ENCODE measurements around the gene INVS. TPM values are rescaled to one million over a fixed set of nuclear protein-coding genes. Genes with fewer than 3 reads are reported as not detected.

INVS gene
- total and polyA plus RNA-seq, 2 experiments from 2014 or later: 4.1 to 8.7 TPM

- Mint-ChIP-seq H3K27me3 (ENCODE audit: insufficient read depth, low read depth, poor library complexity) (no peaks in the 10 kb centered on the region), H3K4me3 (no peak overlapping the region), H3K27ac (no peak overlapping the region), H3K4me1 (peaks cover 5% of the 10 kb centered on the region; the same call in 2 of the 3 replicates), H3K36me3 (ENCODE audit: low read depth) (peaks cover 15% of the 10 kb centered on the region; the same call in 2 of the 3 replicates), H3K9me3 (no peaks in the 10 kb centered on the region)
- no peak for TF ChIP-seq CREB1 (CRISPR knock-in tag; IDR thresholded peaks at IDR 0.05; ENCODE audit: low read depth)
- TF ChIP-seq NANOG (IDR thresholded peaks at IDR 0.05; ENCODE audit: borderline replicate concordance): no peak
- TF ChIP-seq, protein P1, sequence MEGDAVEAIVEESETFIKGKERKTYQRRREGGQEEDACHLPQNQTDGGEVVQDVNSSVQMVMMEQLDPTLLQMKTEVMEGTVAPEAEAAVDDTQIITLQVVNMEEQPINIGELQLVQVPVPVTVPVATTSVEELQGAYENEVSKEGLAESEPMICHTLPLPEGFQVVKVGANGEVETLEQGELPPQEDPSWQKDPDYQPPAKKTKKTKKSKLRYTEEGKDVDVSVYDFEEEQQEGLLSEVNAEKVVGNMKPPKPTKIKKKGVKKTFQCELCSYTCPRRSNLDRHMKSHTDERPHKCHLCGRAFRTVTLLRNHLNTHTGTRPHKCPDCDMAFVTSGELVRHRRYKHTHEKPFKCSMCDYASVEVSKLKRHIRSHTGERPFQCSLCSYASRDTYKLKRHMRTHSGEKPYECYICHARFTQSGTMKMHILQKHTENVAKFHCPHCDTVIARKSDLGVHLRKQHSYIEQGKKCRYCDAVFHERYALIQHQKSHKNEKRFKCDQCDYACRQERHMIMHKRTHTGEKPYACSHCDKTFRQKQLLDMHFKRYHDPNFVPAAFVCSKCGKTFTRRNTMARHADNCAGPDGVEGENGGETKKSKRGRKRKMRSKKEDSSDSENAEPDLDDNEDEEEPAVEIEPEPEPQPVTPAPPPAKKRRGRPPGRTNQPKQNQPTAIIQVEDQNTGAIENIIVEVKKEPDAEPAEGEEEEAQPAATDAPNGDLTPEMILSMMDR (conservative IDR thresholded peaks at IDR 0.05; ENCODE audit: low read depth in 2 of 2): no peak
- no peak for TF ChIP-seq EZH2 (IDR thresholded peaks at IDR 0.05; ENCODE audit: low read depth, unreplicated experiment)
- TF ChIP-seq, protein P2, sequence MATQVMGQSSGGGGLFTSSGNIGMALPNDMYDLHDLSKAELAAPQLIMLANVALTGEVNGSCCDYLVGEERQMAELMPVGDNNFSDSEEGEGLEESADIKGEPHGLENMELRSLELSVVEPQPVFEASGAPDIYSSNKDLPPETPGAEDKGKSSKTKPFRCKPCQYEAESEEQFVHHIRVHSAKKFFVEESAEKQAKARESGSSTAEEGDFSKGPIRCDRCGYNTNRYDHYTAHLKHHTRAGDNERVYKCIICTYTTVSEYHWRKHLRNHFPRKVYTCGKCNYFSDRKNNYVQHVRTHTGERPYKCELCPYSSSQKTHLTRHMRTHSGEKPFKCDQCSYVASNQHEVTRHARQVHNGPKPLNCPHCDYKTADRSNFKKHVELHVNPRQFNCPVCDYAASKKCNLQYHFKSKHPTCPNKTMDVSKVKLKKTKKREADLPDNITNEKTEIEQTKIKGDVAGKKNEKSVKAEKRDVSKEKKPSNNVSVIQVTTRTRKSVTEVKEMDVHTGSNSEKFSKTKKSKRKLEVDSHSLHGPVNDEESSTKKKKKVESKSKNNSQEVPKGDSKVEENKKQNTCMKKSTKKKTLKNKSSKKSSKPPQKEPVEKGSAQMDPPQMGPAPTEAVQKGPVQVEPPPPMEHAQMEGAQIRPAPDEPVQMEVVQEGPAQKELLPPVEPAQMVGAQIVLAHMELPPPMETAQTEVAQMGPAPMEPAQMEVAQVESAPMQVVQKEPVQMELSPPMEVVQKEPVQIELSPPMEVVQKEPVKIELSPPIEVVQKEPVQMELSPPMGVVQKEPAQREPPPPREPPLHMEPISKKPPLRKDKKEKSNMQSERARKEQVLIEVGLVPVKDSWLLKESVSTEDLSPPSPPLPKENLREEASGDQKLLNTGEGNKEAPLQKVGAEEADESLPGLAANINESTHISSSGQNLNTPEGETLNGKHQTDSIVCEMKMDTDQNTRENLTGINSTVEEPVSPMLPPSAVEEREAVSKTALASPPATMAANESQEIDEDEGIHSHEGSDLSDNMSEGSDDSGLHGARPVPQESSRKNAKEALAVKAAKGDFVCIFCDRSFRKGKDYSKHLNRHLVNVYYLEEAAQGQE (IDR thresholded peaks at IDR 0.05; ENCODE audit: unreplicated experiment): no peak
- no peak for TF ChIP-seq JUNB (IDR thresholded peaks at IDR 0.05; ENCODE audit: unreplicated experiment)
- no peak for TF ChIP-seq STAT1 (IDR thresholded peaks at IDR 0.05; ENCODE audit: unreplicated experiment)
- TF ChIP-seq, protein P3, sequence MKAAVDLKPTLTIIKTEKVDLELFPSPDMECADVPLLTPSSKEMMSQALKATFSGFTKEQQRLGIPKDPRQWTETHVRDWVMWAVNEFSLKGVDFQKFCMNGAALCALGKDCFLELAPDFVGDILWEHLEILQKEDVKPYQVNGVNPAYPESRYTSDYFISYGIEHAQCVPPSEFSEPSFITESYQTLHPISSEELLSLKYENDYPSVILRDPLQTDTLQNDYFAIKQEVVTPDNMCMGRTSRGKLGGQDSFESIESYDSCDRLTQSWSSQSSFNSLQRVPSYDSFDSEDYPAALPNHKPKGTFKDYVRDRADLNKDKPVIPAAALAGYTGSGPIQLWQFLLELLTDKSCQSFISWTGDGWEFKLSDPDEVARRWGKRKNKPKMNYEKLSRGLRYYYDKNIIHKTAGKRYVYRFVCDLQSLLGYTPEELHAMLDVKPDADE (IDR thresholded peaks at IDR 0.05): no peak
- TF ChIP-seq ZNF331 (CRISPR knock-in tag; IDR thresholded peaks at IDR 0.05; ENCODE audit: low read depth): no peak
- TF ChIP-seq, protein P4, sequence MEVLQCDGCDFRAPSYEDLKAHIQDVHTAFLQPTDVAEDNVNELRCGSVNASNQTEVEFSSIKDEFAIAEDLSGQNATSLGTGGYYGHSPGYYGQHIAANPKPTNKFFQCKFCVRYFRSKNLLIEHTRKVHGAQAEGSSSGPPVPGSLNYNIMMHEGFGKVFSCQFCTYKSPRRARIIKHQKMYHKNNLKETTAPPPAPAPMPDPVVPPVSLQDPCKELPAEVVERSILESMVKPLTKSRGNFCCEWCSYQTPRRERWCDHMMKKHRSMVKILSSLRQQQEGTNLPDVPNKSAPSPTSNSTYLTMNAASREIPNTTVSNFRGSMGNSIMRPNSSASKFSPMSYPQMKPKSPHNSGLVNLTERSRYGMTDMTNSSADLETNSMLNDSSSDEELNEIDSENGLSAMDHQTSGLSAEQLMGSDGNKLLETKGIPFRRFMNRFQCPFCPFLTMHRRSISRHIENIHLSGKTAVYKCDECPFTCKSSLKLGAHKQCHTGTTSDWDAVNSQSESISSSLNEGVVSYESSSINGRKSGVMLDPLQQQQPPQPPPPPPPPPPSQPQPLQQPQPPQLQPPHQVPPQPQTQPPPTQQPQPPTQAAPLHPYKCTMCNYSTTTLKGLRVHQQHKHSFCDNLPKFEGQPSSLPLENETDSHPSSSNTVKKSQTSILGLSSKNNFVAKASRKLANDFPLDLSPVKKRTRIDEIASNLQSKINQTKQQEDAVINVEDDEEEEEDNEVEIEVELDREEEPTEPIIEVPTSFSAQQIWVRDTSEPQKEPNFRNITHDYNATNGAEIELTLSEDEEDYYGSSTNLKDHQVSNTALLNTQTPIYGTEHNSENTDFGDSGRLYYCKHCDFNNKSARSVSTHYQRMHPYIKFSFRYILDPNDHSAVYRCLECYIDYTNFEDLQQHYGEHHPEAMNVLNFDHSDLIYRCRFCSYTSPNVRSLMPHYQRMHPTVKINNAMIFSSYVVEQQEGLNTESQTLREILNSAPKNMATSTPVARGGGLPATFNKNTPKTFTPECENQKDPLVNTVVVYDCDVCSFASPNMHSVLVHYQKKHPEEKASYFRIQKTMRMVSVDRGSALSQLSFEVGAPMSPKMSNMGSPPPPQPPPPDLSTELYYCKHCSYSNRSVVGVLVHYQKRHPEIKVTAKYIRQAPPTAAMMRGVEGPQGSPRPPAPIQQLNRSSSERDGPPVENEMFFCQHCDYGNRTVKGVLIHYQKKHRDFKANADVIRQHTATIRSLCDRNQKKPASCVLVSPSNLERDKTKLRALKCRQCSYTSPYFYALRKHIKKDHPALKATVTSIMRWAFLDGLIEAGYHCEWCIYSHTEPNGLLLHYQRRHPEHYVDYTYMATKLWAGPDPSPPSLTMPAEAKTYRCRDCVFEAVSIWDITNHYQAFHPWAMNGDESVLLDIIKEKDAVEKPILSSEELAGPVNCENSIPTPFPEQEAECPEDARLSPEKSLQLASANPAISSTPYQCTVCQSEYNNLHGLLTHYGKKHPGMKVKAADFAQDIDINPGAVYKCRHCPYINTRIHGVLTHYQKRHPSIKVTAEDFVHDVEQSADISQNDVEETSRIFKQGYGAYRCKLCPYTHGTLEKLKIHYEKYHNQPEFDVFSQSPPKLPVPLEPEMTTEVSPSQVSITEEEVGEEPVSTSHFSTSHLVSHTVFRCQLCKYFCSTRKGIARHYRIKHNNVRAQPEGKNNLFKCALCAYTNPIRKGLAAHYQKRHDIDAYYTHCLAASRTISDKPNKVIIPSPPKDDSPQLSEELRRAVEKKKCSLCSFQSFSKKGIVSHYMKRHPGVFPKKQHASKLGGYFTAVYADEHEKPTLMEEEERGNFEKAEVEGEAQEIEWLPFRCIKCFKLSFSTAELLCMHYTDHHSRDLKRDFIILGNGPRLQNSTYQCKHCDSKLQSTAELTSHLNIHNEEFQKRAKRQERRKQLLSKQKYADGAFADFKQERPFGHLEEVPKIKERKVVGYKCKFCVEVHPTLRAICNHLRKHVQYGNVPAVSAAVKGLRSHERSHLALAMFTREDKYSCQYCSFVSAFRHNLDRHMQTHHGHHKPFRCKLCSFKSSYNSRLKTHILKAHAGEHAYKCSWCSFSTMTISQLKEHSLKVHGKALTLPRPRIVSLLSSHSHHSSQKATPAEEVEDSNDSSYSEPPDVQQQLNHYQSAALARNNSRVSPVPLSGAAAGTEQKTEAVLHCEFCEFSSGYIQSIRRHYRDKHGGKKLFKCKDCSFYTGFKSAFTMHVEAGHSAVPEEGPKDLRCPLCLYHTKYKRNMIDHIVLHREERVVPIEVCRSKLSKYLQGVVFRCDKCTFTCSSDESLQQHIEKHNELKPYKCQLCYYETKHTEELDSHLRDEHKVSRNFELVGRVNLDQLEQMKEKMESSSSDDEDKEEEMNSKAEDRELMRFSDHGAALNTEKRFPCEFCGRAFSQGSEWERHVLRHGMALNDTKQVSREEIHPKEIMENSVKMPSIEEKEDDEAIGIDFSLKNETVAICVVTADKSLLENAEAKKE (CRISPR knock-in tag; IDR thresholded peaks at IDR 0.05): no peak
- TF ChIP-seq EZH2phosphoT487 (IDR thresholded peaks at IDR 0.05; ENCODE audit: unreplicated experiment): no peak
- no peak for TF ChIP-seq ZNF114 (CRISPR knock-in tag; IDR thresholded peaks at IDR 0.05)
- no peak for TF ChIP-seq POLR2AphosphoS5 (IDR thresholded peaks at IDR 0.05; ENCODE audit: low read depth)
- peaks cover 3% of the 10 kb centered on the region; the same call in 1 of the 2 replicates for H4K20me1 ChIP-seq (replicated peaks; ENCODE audit: insufficient read depth)
- H3K4me3 ChIP-seq: no peak overlapping the region
- H2AFZ ChIP-seq: no peak overlapping the region
- ATAC-seq (no peak), DNase-seq (ENCODE audit: low spot score) (no peak)
- H3K9me2 ChIP-seq (ENCODE audit: insufficient read depth): no peaks in the 10 kb centered on the region
- no peak overlapping the region for H3K27ac ChIP-seq (ENCODE audit: low read depth)
- no peaks in the 10 kb centered on the region for H3K27me3 ChIP-seq (ENCODE audit: insufficient read depth)
- peaks cover 5% of the 10 kb centered on the region; the same call in 1 of the 2 replicates for H3K4me1 ChIP-seq (ENCODE audit: insufficient read depth)
- H3K36me3 ChIP-seq (ENCODE audit: insufficient read depth): no peaks in the 10 kb centered on the region
- no peak overlapping the region for H3K4me2 ChIP-seq
- H3F3A ChIP-seq (replicated peaks; ENCODE audit: low read depth): peaks cover 14% of the 10 kb centered on the region; the same call in 1 of the 2 replicates
- no peaks in the 10 kb centered on the region for H3K79me2 ChIP-seq (replicated peaks; ENCODE audit: insufficient read depth)
These were observed 32.2 kb downstream of the INVS start for GRCh38 chr9:100131216-100131615.

Data from GM23338 (cell line).